CMK (cell line): ENCODE data around the gene FOXP4.
A peak's percentile ranks its signal among the peaks of the same experiment; 100 is the strongest.

ENCODE experiments used
- DNase-seq: peaks from one replicate; pipeline ENCODE4 v3.0.0-alpha.2; 2010; ENCODE audit warnings: low read depth

FOXP4 gene, protein sequence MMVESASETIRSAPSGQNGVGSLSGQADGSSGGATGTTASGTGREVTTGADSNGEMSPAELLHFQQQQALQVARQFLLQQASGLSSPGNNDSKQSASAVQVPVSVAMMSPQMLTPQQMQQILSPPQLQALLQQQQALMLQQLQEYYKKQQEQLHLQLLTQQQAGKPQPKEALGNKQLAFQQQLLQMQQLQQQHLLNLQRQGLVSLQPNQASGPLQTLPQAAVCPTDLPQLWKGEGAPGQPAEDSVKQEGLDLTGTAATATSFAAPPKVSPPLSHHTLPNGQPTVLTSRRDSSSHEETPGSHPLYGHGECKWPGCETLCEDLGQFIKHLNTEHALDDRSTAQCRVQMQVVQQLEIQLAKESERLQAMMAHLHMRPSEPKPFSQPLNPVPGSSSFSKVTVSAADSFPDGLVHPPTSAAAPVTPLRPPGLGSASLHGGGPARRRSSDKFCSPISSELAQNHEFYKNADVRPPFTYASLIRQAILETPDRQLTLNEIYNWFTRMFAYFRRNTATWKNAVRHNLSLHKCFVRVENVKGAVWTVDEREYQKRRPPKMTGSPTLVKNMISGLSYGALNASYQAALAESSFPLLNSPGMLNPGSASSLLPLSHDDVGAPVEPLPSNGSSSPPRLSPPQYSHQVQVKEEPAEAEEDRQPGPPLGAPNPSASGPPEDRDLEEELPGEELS

GRCh38 chr6:41545703-41546474 is at the start of gene FOXP4:
Gene FOXP4 (plus strand): TSS chr6:41546381. CDS start chr6:41565761, 19,380 bp downstream.
- peak; percentile 67 for DNase-seq

DNA sequence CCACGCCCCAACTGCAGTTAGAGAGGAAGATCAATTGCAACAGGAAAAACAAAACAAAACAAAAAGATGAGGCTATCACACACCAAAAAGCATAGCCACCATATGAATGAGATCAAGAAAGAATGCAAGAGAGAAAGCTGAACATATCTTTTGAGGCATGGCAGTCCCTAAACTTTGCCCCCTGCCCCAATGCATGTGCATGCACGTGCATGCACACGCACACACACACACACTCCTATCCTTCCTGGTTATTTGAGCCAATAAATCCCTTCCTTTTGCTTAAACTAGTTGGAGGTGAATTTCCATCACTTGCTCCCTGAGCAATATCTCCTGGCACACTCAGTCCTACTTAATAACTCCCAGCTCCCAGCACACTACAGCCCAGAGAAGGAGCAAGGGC is 48.6 kb upstream of the FOXP4 start:
- DNase-seq: no peak

- no peak for DNase-seq
These were observed 48.2 kb upstream of the FOXP4 start for GRCh38 chr6:41497994-41498393.

GRCh38 chr6:41498968-41499599 is 47.1 kb upstream of the FOXP4 start:
- peak; percentile 53 for DNase-seq

DNA sequence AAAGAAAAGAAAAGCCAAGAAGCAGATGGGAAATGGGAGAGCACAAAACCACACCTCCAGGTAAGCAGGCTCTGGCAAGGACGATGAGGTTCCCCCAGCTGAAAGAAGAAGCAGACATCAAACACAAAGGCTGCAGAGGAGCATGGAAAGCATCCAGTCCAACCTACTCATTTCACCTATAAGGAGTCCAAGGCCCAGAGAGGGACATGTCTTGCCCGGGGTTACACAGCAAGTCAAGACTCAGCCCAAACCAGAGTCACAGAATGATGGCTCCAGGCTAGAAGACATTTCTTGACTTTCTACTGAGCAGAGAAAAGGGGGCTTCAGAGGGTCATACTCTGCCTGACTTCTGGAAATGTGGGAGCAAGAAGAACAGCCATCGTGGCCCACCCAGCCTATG is 45.6 kb upstream of the FOXP4 start:
- DNase-seq: no peak

DNA sequence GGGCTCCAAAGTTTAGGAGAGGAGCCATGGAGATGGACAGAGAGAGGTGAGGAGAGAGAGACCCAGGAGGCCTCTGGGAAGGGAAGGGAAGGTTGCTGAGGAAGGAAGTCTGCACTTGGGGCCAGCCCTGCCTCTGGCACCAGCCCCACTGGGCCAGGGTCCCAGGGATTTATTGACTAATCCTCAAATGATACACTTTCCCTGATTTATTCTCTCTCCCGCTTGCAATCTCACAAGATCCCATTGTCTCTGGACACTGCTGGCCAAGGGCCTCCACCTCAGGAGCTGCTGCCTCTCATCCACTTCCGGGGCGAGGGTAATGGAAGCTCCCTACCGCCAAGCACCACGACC is 43.6 kb upstream of the FOXP4 start:
- DNase-seq: no peak

GRCh38 chr6:41502917-41503671 is 43.1 kb upstream of the FOXP4 start:
- DNase-seq: no peak

GRCh38 chr6:41503827-41504465 is 42.2 kb upstream of the FOXP4 start:
- DNase-seq: no peak

- no peak for DNase-seq
These were observed 41.6 kb upstream of the FOXP4 start for GRCh38 chr6:41504466-41505121.

DNA sequence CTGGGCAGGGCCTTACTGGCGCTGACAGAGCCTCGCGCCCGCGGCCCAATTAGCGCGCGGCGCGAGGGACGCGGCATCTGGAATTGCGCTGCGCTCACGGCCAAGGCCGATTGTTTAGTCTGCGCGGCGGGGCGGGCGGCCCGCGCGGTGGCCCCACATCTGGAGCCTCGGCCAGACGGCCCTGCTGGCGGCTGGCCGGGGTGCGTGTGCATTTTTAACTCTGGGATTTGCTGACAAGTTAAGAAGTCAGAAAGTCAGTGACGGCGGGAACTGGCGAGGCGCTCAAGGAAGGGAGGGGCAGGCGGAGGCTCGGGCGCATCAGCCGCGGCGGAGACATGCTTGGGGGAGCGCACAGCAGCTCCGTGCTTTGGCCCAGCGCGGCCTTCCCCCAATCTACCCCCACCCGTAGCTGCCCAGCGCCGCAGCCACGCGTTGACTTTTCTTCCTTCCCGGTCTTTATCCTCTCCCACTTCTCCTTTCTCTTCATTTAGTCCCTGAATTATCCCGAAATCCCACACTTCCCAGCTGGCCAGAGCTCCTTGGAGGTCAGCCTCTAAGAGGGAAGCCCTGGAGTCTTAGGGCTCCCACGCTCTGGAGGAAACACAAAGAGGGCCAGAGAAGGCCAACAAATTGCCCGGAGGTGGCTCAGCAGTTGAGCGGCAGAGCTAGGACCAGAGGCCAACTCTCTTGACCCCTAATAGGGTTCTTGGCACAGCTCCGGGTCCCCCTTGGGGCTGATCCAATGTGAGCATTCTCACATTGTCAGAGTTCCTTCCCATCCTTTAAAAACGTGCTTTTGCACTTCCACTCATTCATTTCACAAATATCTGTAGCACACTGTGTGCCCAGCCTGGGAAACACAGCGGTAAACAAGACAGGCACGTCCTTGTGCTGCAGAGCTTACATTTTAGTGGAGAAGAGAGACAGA is 40.8 kb upstream of the FOXP4 start:
- no peak for DNase-seq

DNA sequence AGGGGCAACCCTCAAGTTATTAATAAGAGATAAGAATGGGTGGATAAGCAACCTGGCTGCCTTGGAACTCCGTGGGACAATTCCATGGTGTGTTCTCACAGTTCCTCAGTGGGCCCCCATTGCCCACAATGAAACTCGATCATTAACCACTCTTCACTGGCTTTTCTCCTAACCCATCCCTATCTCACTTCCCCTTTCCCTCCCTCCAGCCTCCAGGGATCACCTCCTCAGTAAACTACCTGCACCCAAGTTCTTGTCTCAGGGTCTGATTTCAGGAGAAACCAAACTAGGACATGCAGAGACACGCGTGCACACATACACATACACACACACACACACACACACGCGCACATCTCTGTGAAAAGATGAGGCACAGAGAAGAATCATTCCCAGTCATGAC is 37.7 kb upstream of the FOXP4 start:
- DNase-seq: no peak

- no peak for DNase-seq
These were observed 36.6 kb upstream of the FOXP4 start for GRCh38 chr6:41509580-41509979.

DNA sequence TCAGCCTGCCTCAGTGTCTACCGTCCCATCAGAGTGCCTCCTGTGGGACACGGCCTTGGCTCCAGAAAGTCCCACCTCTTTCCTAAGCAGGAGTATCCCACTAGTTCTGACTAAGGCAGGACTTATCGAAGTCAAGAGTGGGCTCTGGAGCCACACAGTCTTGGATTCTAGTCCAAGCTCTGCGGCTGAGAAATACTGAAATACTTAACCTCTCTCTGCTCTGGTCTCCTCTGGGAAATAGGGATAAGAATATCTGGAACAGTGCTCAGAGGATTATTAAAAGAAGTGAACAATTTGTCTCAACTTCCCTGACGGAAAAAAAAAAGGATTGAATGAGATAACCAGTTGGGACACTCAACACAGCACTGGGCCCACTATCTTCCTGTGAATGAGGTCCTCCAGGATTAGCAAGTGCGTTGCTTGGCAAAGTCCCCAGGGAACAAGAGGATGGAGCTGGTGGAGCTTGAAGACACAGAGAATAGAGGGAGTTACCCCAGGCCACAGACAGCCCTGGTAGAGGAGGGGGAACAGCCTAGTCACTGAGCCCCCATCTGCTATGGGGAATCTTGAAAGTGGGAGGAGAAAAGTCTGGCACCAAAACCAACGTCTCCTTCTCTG is 34.6 kb upstream of the FOXP4 start:
- DNase-seq: no peak

DNA sequence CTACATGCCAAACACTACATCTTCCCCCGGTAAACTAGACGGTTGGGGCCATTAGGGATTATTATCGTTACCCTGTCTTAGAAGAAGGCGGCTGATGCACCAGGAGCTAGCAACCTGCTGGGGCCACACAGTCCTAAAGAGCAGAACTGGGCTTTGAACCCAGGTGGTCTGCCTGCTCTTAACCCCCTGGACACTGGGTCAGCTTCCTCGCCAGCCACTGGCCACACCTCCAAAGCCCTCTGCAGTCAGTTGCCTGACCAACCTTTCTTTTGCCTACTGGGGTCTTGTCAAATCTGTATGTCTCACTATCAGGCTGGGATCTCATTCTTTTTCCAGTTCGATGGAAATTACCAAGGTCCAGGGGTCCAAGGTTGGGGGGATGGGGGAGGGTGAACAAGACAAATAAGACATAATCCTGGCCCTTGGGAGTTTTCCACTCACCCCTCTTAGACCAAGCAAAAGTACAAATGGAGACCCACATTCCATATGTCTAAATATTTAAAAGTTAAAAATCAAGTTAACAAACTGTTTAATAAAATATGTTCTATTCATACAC is 34.0 kb upstream of the FOXP4 start:
- DNase-seq: no peak

GRCh38 chr6:41515995-41516394 is 30.2 kb upstream of the FOXP4 start:
- DNase-seq: no peak

GRCh38 chr6:41518118-41518517 is 28.1 kb upstream of the FOXP4 start:
- no peak for DNase-seq

- no peak for DNase-seq
These were observed 26.9 kb upstream of the FOXP4 start for GRCh38 chr6:41519305-41519744.
